SHP77 treated with DMSO at 0.1 percent for 48 hours (cell line): ENCODE results near the gene CELA2B.

Source experiments
- DNase-seq: peaks from one replicate; lab custom pipeline; 2025; lab: John Stamatoyannopoulos, UW

The CELA2B gene

DNA sequence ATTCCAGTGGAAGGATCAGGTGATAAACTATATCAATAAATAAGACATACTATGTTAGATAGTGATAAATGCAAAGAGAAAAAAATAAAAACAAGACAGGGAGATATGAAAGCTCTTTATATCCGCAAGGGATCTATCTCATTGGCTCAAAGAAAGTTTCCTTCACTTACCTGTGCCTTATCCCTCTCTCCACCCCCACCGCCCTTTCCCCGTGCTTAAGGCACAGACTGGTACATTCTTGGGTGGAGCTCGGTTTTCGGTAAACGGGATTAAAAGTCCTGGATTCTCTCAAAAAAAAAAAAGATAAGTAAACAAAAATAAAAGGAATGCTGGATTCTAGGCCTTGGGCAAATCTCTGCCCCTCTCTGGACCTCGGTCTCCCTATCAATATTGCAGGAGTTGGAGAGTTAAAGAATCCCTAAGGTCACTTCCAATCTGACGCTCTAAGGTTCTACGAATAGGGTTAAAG lies 50.2 kb downstream of the CELA2B start:
- peak; percentile 66 for DNase-seq

DNA sequence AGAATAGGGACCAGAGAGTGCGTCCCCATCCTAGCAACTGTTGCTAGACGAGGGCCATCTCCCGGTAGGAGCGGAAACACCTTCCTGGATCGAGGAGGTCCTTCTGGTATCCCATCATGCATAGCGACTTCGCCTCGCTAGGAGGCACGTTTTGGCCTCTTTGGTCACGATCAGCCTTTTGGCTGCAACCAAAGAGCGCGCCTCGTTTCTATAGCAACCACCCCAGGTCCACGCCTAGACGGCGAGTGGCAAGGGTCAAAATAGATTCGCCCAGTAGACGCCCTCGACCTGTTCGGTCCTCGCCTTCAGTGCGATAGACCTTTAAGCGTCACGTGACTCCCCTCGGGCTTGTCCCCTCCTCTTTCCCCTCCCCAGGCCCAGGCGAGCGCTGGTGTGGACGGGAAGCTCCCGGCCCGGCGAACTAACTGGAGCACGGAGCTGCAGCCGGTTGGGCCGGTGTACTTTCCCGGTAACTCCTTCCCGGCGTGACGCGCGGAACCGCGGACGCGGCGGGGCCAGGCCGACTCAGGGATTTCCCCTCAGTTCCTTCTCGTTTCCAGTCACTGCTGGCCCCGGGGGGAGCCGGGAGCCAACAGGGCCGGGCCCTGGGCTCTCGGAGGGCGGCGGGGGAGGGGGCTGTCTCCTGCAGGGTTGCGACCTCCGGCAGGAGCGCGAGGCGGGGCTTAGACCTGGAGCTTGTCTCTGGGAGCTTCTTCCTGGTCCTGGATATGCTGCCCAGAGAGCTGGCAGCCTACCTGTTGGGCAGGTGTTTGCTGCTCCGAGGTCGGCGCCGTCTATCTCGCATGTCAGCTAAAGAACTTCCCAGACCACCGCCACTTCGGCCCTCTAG lies 50.8 kb downstream of the CELA2B start, which contains the start of gene DNAJC16:
Gene DNAJC16 (plus strand): TSS at position 359 of the 850 bp plus-strand sequence. CDS start 2,258 bp downstream, outside the sequence.
- DNase-seq: peak; percentile 99

DNA sequence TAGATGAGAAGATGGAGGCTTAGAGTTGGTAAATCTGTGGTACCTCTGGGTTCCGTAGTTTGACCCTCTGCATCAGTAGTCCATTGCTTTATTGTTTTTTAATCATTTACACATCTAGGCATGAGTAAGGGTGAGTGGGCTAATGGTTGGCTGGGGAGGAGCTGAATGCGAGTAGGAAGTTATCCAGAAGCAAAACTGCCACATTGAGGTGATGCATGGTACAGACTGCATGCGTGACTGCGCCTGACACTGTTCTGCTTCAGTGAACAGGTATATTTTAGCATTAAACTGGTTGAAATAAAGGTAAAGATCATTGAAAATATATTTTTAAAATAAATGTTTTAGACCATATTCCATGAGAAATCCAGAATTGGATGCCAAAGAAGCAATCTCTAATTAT lies 55.1 kb downstream of the CELA2B start:
- DNase-seq: no peak

DNA sequence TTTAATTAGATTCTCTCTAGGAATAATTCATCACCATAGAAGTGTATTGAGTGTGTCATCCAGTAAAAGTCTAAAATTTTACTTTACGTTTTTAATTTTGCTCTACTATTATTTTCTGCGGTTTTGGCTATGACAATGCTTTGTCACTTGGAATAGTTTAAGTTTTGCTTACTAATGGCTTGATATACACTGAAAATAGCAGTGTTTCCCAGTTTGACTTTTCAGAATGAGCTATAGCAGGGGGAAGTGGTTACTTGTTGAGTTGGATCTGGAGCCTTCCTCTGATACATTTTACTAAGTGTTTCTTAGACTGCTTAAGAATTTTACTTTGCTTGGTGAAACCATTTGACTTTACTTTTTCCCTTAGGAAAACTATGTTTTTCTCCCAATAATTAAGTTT lies 55.8 kb downstream of the CELA2B start:
- DNase-seq: no peak

DNA sequence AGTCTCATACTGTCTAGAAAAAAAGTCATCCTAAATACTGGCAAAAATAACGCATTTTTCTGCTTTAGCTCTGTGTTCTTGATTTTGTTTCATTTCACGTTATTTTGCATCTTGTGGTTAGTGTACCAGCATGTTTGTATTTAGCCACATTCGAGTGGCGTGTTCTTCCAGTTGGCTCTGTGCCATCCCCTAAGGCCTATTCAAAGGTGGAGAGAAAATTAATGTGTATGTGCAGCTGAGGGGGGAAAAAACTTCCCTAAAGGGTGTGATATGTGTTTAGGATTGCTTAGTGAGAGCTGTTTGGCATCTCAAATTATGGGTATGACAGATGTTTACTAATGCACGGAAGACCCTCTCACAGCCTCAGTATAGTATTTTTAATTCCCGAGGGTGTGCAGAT lies 62.9 kb downstream of the CELA2B start:
- DNase-seq: no peak

DNA sequence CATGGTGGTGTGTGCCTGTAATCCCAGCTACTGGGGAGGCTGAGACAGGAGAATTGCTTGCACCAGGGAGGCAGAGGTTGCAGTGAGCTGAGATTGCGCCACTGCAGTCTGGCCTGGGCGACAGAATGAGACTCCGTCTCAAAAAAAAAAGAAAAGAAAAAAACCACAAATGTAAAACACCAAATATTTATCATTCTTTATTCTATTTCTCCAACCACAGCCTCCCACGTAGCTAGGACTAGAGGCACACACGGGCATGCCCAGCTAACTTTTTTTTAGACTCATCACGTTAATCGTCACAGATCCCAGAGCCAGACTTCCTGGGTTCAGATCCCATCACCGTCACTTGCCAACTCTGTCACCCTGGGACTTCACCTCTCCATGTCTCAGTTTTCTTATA lies 64.3 kb downstream of the CELA2B start:
- no peak for DNase-seq
